ENCODE data around the gene CHADL. TPM values are rescaled to one million over a fixed set of nuclear protein-coding genes. Genes with fewer than 3 reads are reported as not detected.
A peak's percentile ranks its signal among the peaks of the same experiment; 100 is the strongest.

CHADL gene
- total and polyA plus RNA-seq, 4 experiments from 2014 or later = 0.10 to 1.0 (median 0.47) TPM

GRCh38 chr22:41285441-41285819, 44.7 kb upstream of the CHADL start:
- ChIA-PET CTCF (ENCODE audit: partially characterized antibody) (interaction anchor here (1.3 kb wide), 1 partner anchor 96 kb away, joined by 4 read pairs; the partner anchor contains the start of gene TEF), POLR2A (ENCODE audit: partially characterized antibody) (interaction anchor here (1.0 to 5.2 kb wide), 18 partner anchors 9 to 1966 kb away, joined by 3 to 111 read pairs (median 6); partner anchors contain the start of genes ACO2, DESI1, PHF5A and PMM1)
- H3K36me3 Mint-ChIP-seq = peaks cover 10 to 31% of the 10 kb centered on the region in 2 donors
- peak; percentile 85 to 98 (median 86) for DNase-seq
- H3K36me3 ChIP-seq (ENCODE audit: insufficient read depth, low read length) = peaks cover 30% of the 10 kb centered on the region
- peak overlapping the region; percentile 92 to 98 (median 96) for H3K4me3 Mint-ChIP-seq
- H3K4me1 Mint-ChIP-seq = peaks cover 16 to 55% (median 39%) of the 10 kb centered on the region in 4 donors
- intact Hi-C loops (cut with micrococcal nuclease) = loop anchor here (5.0 kb wide), 1 partner anchor 263 kb away; no protein-coding TSS in a partner anchor
- H3K27ac ChIP-seq (ENCODE audit: low read depth, low read length) = peak overlapping the region; percentile 99
- H3K27ac Mint-ChIP-seq = peak overlapping the region; percentile 96 to 99 (median 99)
- H3K9me3 ChIP-seq (ENCODE audit: control insufficient read depth in 1 of 2, low read length in 2 of 2) = no peaks in the 10 kb centered on the region
- H3K9me3 Mint-ChIP-seq = no peaks in the 10 kb centered on the region
- H3K27me3 ChIP-seq (ENCODE audit: insufficient read depth, low read length) = no peaks in the 10 kb centered on the region
- peaks cover 23% of the 10 kb centered on the region for H3K4me1 ChIP-seq (ENCODE audit: insufficient read depth, low read length)
- H3K4me3 ChIP-seq (ENCODE audit: low read length in 2 of 2) = peak overlapping the region; percentile 40 to 82
- no peaks in the 10 kb centered on the region for H3K27me3 Mint-ChIP-seq

GRCh38 chr22:41284465-41284864, 43.7 kb upstream of the CHADL start:
- peaks cover 23% of the 10 kb centered on the region for H3K4me1 ChIP-seq (ENCODE audit: insufficient read depth, low read length)
- peaks cover 37% of the 10 kb centered on the region for H3K36me3 ChIP-seq (ENCODE audit: insufficient read depth, low read length)
- Mint-ChIP-seq H3K4me1 (peaks cover 16 to 59% (median 38%) of the 10 kb centered on the region in 4 donors), H3K27me3 (no peaks in the 10 kb centered on the region), H3K9me3 (no peaks in the 10 kb centered on the region), H3K4me3 (peak overlapping the region; percentile 48 to 98 (median 96)), H3K27ac (peak overlapping the region; percentile 96 to 99 (median 99)), H3K36me3 (peaks cover 15 to 40% of the 10 kb centered on the region in 2 donors)
- ChIA-PET CTCF (ENCODE audit: partially characterized antibody) (no interaction called here), POLR2A (ENCODE audit: partially characterized antibody) (interaction anchor here (2.0 to 5.2 kb wide), 3 partner anchors 14 to 262 kb away, joined by 4 to 111 read pairs (median 15); partner anchors contain the start of gene ZC3H7B)
- no peaks in the 10 kb centered on the region for H3K27me3 ChIP-seq (ENCODE audit: insufficient read depth, low read length)
- no peaks in the 10 kb centered on the region for H3K9me3 ChIP-seq (ENCODE audit: control insufficient read depth in 1 of 2, low read length in 2 of 2)
- intact Hi-C loops (cut with micrococcal nuclease) = no loop called here
- no peak for DNase-seq
- H3K4me3 ChIP-seq (ENCODE audit: low read length in 2 of 2) = no peak overlapping the region
- peak overlapping the region; percentile 99 for H3K27ac ChIP-seq (ENCODE audit: low read depth, low read length)

GRCh38 chr22:41280854-41281253, 40.1 kb upstream of the CHADL start:
- DNase-seq = no peak
- intact Hi-C loops (cut with micrococcal nuclease) = no loop called here
- peaks cover 53% of the 10 kb centered on the region for H3K36me3 ChIP-seq (ENCODE audit: insufficient read depth, low read length)
- no peaks in the 10 kb centered on the region for H3K27me3 ChIP-seq (ENCODE audit: insufficient read depth, low read length)
- H3K9me3 ChIP-seq (ENCODE audit: control insufficient read depth in 1 of 2, low read length in 2 of 2) = no peaks in the 10 kb centered on the region
- peaks cover 0 to 2% (median 0%) of the 10 kb centered on the region in 8 donors for H3K9me3 Mint-ChIP-seq
- H3K27me3 Mint-ChIP-seq = no peaks in the 10 kb centered on the region
- ChIA-PET CTCF (ENCODE audit: partially characterized antibody) (interaction anchor here (1.9 kb wide), 1 partner anchor 20 kb away, joined by 5 read pairs; the partner anchor contains the start of gene ZC3H7B), POLR2A (ENCODE audit: partially characterized antibody) (interaction anchor here (2.0 kb wide), 1 partner anchor 21 kb away, joined by 7 read pairs; the partner anchor contains the start of gene ZC3H7B)
- no peak overlapping the region for H3K27ac ChIP-seq (ENCODE audit: low read depth, low read length)
- no peak overlapping the region for H3K4me3 Mint-ChIP-seq
- peaks cover 15% of the 10 kb centered on the region for H3K4me1 ChIP-seq (ENCODE audit: insufficient read depth, low read length)
- H3K4me1 Mint-ChIP-seq = peaks cover 10 to 42% (median 25%) of the 10 kb centered on the region in 4 donors
- H3K4me3 ChIP-seq (ENCODE audit: low read length in 2 of 2) = no peak overlapping the region
- H3K36me3 Mint-ChIP-seq = peaks cover 30 to 57% of the 10 kb centered on the region in 2 donors
- H3K27ac Mint-ChIP-seq = peak overlapping the region in 4 of 7 donors; percentile 42 to 77 (median 64)

GRCh38 chr22:41280065-41280464, 39.3 kb upstream of the CHADL start:
- ChIA-PET CTCF (ENCODE audit: partially characterized antibody) (interaction anchor here (1.9 kb wide), 1 partner anchor 21 kb away, joined by 5 read pairs; the partner anchor contains the start of gene ZC3H7B), POLR2A (ENCODE audit: partially characterized antibody) (no interaction called here)
- H3K4me3 Mint-ChIP-seq = no peak overlapping the region
- peaks cover 32 to 55% of the 10 kb centered on the region in 2 donors for H3K36me3 Mint-ChIP-seq
- peaks cover 0 to 2% (median 0%) of the 10 kb centered on the region in 8 donors for H3K9me3 Mint-ChIP-seq
- H3K27ac ChIP-seq (ENCODE audit: low read depth, low read length) = no peak overlapping the region
- DNase-seq = no peak
- intact Hi-C loops (cut with micrococcal nuclease) = no loop called here
- H3K4me3 ChIP-seq (ENCODE audit: low read length in 2 of 2) = no peak overlapping the region
- peaks cover 13% of the 10 kb centered on the region for H3K4me1 ChIP-seq (ENCODE audit: insufficient read depth, low read length)
- peak overlapping the region in 1 of 7 donors; percentile 68 for H3K27ac Mint-ChIP-seq
- H3K9me3 ChIP-seq (ENCODE audit: control insufficient read depth in 1 of 2, low read length in 2 of 2) = no peaks in the 10 kb centered on the region
- H3K4me1 Mint-ChIP-seq = peaks cover 9 to 39% (median 20%) of the 10 kb centered on the region in 4 donors
- H3K36me3 ChIP-seq (ENCODE audit: insufficient read depth, low read length) = peaks cover 55% of the 10 kb centered on the region
- no peaks in the 10 kb centered on the region for H3K27me3 Mint-ChIP-seq
- no peaks in the 10 kb centered on the region for H3K27me3 ChIP-seq (ENCODE audit: insufficient read depth, low read length)

GRCh38 chr22:41274856-41275255, 34.1 kb upstream of the CHADL start:
- ChIA-PET CTCF (ENCODE audit: partially characterized antibody) (no interaction called here), POLR2A (ENCODE audit: partially characterized antibody) (no interaction called here)
- intact Hi-C loops (cut with micrococcal nuclease) = no loop called here
- no peaks in the 10 kb centered on the region for H3K27me3 ChIP-seq (ENCODE audit: insufficient read depth, low read length)
- no peak for DNase-seq
- no peaks in the 10 kb centered on the region for H3K9me3 ChIP-seq (ENCODE audit: control insufficient read depth in 1 of 2, low read length in 2 of 2)
- Mint-ChIP-seq H3K9me3 (peaks cover 0 to 2% (median 0%) of the 10 kb centered on the region in 8 donors), H3K36me3 (peaks cover 34 to 63% of the 10 kb centered on the region in 2 donors), H3K4me3 (no peak overlapping the region), H3K27me3 (no peaks in the 10 kb centered on the region), H3K27ac (peak overlapping the region in 1 of 7 donors; percentile 52), H3K4me1 (peaks cover 0 to 4% (median 2%) of the 10 kb centered on the region in 4 donors)
- H3K4me3 ChIP-seq (ENCODE audit: low read length in 2 of 2) = no peak overlapping the region
- no peaks in the 10 kb centered on the region for H3K4me1 ChIP-seq (ENCODE audit: insufficient read depth, low read length)
- peaks cover 54% of the 10 kb centered on the region for H3K36me3 ChIP-seq (ENCODE audit: insufficient read depth, low read length)
- H3K27ac ChIP-seq (ENCODE audit: low read depth, low read length) = no peak overlapping the region

DNA sequence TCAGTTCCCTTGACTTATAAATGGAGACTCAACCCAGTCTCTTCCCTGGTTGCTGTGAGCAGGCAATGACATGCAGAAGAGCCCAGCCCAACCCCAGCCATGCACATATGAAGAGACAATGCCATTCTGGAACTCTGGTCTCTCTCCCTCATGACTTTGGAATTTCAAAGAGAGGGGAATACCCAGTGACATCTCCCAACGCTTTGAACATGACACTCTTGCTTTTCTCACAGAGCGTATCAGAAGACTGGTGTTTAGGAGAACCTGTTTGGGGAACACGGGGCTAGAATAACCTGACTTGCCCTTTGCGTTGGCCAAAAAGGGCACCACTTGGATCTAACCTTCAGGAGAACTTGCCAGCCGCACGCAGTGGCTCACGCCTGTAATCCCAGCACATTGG, 32.4 kb upstream of the CHADL start:
- Histone ChIP-seq H3K27me3 (ENCODE audit: insufficient read depth, low read length) (no peaks in the 10 kb centered on the region), H3K4me1 (ENCODE audit: insufficient read depth, low read length) (no peaks in the 10 kb centered on the region), H3K27ac (ENCODE audit: low read depth, low read length) (no peak overlapping the region), H3K9me3 (ENCODE audit: control insufficient read depth in 1 of 2, low read length in 2 of 2) (no peaks in the 10 kb centered on the region), H3K4me3 (ENCODE audit: low read length in 2 of 2) (no peak overlapping the region), H3K36me3 (ENCODE audit: insufficient read depth, low read length) (peaks cover 57% of the 10 kb centered on the region)
- Mint-ChIP-seq H3K27ac (peak overlapping the region in 1 of 7 donors; percentile 62), H3K27me3 (no peaks in the 10 kb centered on the region), H3K36me3 (peaks cover 32 to 62% of the 10 kb centered on the region in 2 donors), H3K9me3 (no peaks in the 10 kb centered on the region), H3K4me3 (no peak overlapping the region), H3K4me1 (peaks cover 0 to 5% (median 3%) of the 10 kb centered on the region in 4 donors)
- no peak for DNase-seq
- ChIA-PET POLR2A (ENCODE audit: partially characterized antibody) (no interaction called here), CTCF (ENCODE audit: partially characterized antibody) (interaction anchor here (0.7 kb wide), 1 partner anchor 1594 kb away, joined by 3 read pairs; no protein-coding TSS in a partner anchor)
- intact Hi-C loops (cut with micrococcal nuclease) = no loop called here

GRCh38 chr22:41271787-41272186, 31.1 kb upstream of the CHADL start:
- Mint-ChIP-seq H3K4me3 (no peak overlapping the region), H3K36me3 (peaks cover 25 to 65% of the 10 kb centered on the region in 2 donors), H3K9me3 (no peaks in the 10 kb centered on the region), H3K4me1 (peaks cover 0 to 3% (median 1%) of the 10 kb centered on the region in 4 donors), H3K27ac (peak overlapping the region in 1 of 7 donors; percentile 32), H3K27me3 (no peaks in the 10 kb centered on the region)
- H3K9me3 ChIP-seq (ENCODE audit: control insufficient read depth in 1 of 2, low read length in 2 of 2) = no peaks in the 10 kb centered on the region
- no peaks in the 10 kb centered on the region for H3K27me3 ChIP-seq (ENCODE audit: insufficient read depth, low read length)
- ChIA-PET POLR2A (ENCODE audit: partially characterized antibody) (no interaction called here), CTCF (ENCODE audit: partially characterized antibody) (no interaction called here)
- no peak for DNase-seq
- H3K4me1 ChIP-seq (ENCODE audit: insufficient read depth, low read length) = no peaks in the 10 kb centered on the region
- no peak overlapping the region for H3K27ac ChIP-seq (ENCODE audit: low read depth, low read length)
- intact Hi-C loops (cut with micrococcal nuclease) = no loop called here
- H3K36me3 ChIP-seq (ENCODE audit: insufficient read depth, low read length) = peaks cover 59% of the 10 kb centered on the region
- no peak overlapping the region for H3K4me3 ChIP-seq (ENCODE audit: low read length in 2 of 2)

All from CD4-positive, alpha-beta memory T cell (primary cell).